HepG2 (cell line): Measurements from ENCODE around the gene NTM. TPM values are rescaled to one million over a fixed set of nuclear protein-coding genes. Genes with fewer than 3 reads are reported as not detected.

Experiments used
- ATAC-seq: fragments of 200-7000 bp; cut with Tn5 transposase; 3 replicates; pipeline ENCODE4 v1.9.1; 2020; ENCODE audit warnings: mild to moderate bottlenecking, moderate library complexity
- BruUV-seq: library from RNA; stranded (reverse); fragments of 400-500 nt; replicated peaks from 2 replicates; lab custom pipeline; 2021; lab: Mats Ljungman, UMichigan
- CTCF ChIA-PET: fragments of 300-600 bp; formaldehyde crosslinking; extraction: SDS; loops from one replicate; lab custom pipeline; 2021; ENCODE audit warnings: low total read pairs, inconsistent platforms, low intra/inter-chr PET ratio; lab: Yijun Ruan, JAX
- POLR2A ChIA-PET: fragments of 350-600 bp; sonication (Branson Sonifier 250); formaldehyde crosslinking; loops from one replicate; lab custom pipeline; 2020; ENCODE audit warnings: antibody characterized with exemption, inconsistent platforms; lab: Yijun Ruan, JAX
- DNase-seq: peaks from one replicate; pipeline ENCODE4 v3.0.0-alpha.2; 2015; ENCODE audit warnings: low spot score
- FAIRE-seq: peaks from 3 replicates; lab custom pipeline; 2011; peaks lifted over from hg19 to GRCh38; lab: Jason Lieb, UNC
- H2AFZ ChIP-seq: one replicate; pipeline ENCODE4 v1.6.1; 2011; ENCODE audit warnings: low read length, inconsistent platforms
- H3K27ac ChIP-seq: fragments of 300-600 bp; 3 replicates; pipeline ENCODE4 v1.8.0; 2011; ENCODE audit warnings: mixed run types, mild to moderate bottlenecking, mixed read lengths, low read length, inconsistent platforms; ENCODE audit not compliant: insufficient read depth; ENCODE audit errors: extremely low read length
- H3K27me3 ChIP-seq, 2 experiments: fragments of 200-600 bp in 1 of 2; 2 replicates in 1 of 2; 3 replicates in 1 of 2; pipeline versions ENCODE4 v1.6.0 to v1.8.0; 2011; ENCODE audit warnings: low read length in 2 of 2, mild to moderate bottlenecking in 2 of 2, moderate library complexity in 2 of 2, inconsistent platforms in 1 of 2; ENCODE audit not compliant: insufficient read depth in 2 of 2, control insufficient read depth in 1 of 2
- H3K36me3 ChIP-seq, 2 experiments: fragments of 200-600 bp in 1 of 2; replicated peaks in 1 of 2; 2 replicates in 1 of 2; 3 replicates in 1 of 2; pipeline versions ENCODE4 v1.5.1 to v1.8.0; 2011; ENCODE audit warnings: low read length in 2 of 2, inconsistent platforms in 1 of 2; ENCODE audit not compliant: insufficient read depth in 2 of 2, control insufficient read depth in 1 of 2
- H3K4me1 ChIP-seq: 2 replicates; pipeline ENCODE4 v1.5.1; 2012; ENCODE audit warnings: low read length, inconsistent platforms; ENCODE audit not compliant: insufficient read depth
- H3K4me2 ChIP-seq: 2 replicates; pipeline ENCODE4 v1.6.0; 2011; ENCODE audit warnings: low read depth, low read length, inconsistent platforms
- H3K4me3 ChIP-seq, 3 experiments: fragments of 200-600 bp in 1 of 3; sonication (generic), shearing (Covaris generic) in 1 of 3; replicated peaks in 1 of 3; 2 replicates each; pipeline ENCODE4 v1.5.1; 2011 to 2016; ENCODE audit warnings: low read length in 3 of 3, inconsistent platforms in 2 of 3, low read depth in 2 of 3, mild to moderate bottlenecking in 2 of 3, control low read depth in 1 of 3, mixed read lengths in 1 of 3; ENCODE audit not compliant: insufficient read depth in 1 of 3
- H3K79me2 ChIP-seq: one replicate; pipeline ENCODE4 v1.6.1; 2011; ENCODE audit warnings: low read length, inconsistent platforms; ENCODE audit not compliant: insufficient read depth
- H3K9ac ChIP-seq: 2 replicates; pipeline ENCODE4 v1.6.0; 2011; ENCODE audit warnings: mild to moderate bottlenecking, low read depth, low read length, inconsistent platforms; ENCODE audit not compliant: insufficient read depth
- H3K9me3 ChIP-seq: 2 replicates; pipeline ENCODE4 v1.5.1; 2012; ENCODE audit warnings: mild to moderate bottlenecking, low read length
- H4K20me1 ChIP-seq: 2 replicates; pipeline ENCODE4 v1.6.0; 2011; ENCODE audit warnings: inconsistent platforms, mild to moderate bottlenecking, low read length, moderate library complexity; ENCODE audit not compliant: insufficient read depth
- BRCA1 ChIP-seq: sonication (generic); formaldehyde crosslinking; IDR thresholded peaks from 2 replicates; pipeline ENCODE4 v1.4.0; 2020; ENCODE audit warnings: missing genetic modification reagents
- CAMTA2 ChIP-seq: sonication (generic); formaldehyde crosslinking; IDR thresholded peaks from 2 replicates; pipeline ENCODE4 v1.4.0; 2020; ENCODE audit warnings: mild to moderate bottlenecking, missing genetic modification reagents, borderline replicate concordance
- CHCHD3 ChIP-seq: sonication (generic); formaldehyde crosslinking; IDR thresholded peaks from 2 replicates; pipeline ENCODE4 v1.8.0; 2022; ENCODE audit warnings: mild to moderate bottlenecking, missing genetic modification reagents, moderate library complexity
- FLYWCH1 ChIP-seq: sonication (generic); formaldehyde crosslinking; IDR thresholded peaks from 2 replicates; pipeline ENCODE4 v1.8.1; 2023; ENCODE audit warnings: mild to moderate bottlenecking, missing genetic modification reagents
- GMEB1 ChIP-seq: sonication (generic); formaldehyde crosslinking; IDR thresholded peaks from 2 replicates; pipeline ENCODE4 v1.5.1; 2020; ENCODE audit warnings: missing genetic modification reagents, mild to moderate bottlenecking, borderline replicate concordance
- KAT2B ChIP-seq: fragments of 150-350 bp; IDR thresholded peaks from 2 replicates; pipeline ENCODE4 v1.6.1; 2014; ENCODE audit warnings: low read depth, low read length, borderline replicate concordance
- LBX2 ChIP-seq: sonication (generic); formaldehyde crosslinking; IDR thresholded peaks from 2 replicates; pipeline ENCODE4 v1.5.0; 2020; ENCODE audit warnings: missing genetic modification reagents, mild to moderate bottlenecking, borderline replicate concordance
- PLSCR1 ChIP-seq: sonication (generic); formaldehyde crosslinking; IDR thresholded peaks from 2 replicates; pipeline ENCODE4 v1.5.0; 2020; ENCODE audit warnings: missing genetic modification reagents, mild to moderate bottlenecking, borderline replicate concordance
- SNRNP70 ChIP-seq: fragments of 200-400 bp; formaldehyde crosslinking; IDR thresholded peaks from 2 replicates; pipeline ENCODE4 v1.6.1; 2017; ENCODE audit warnings: mild to moderate bottlenecking, low read depth, low read length, moderate library complexity
- SOX5 ChIP-seq: IDR thresholded peaks from 2 replicates; pipeline ENCODE4 v1.6.1; 2016; ENCODE audit warnings: borderline replicate concordance
- ZMYM3 ChIP-seq: sonication (generic); formaldehyde crosslinking; IDR thresholded peaks from 2 replicates; pipeline ENCODE4 v1.5.1; 2020; ENCODE audit warnings: mild to moderate bottlenecking, missing genetic modification reagents
- ZNF10 ChIP-seq: sonication (generic); formaldehyde crosslinking; IDR thresholded peaks from 2 replicates; pipeline ENCODE4 v1.4.0; 2020; ENCODE audit warnings: mild to moderate bottlenecking, low read depth, missing genetic modification reagents, borderline replicate concordance
- ZNF446 ChIP-seq: sonication (generic); formaldehyde crosslinking; IDR thresholded peaks from 2 replicates; pipeline ENCODE4 v1.5.0; 2020; ENCODE audit warnings: mild to moderate bottlenecking, missing genetic modification reagents
- ZNF468 ChIP-seq: sonication (generic); formaldehyde crosslinking; IDR thresholded peaks from 2 replicates; pipeline ENCODE4 v1.8.0; 2022; ENCODE audit warnings: mild to moderate bottlenecking, moderate library complexity, missing genetic modification reagents
- ZNF564 ChIP-seq: sonication (generic); formaldehyde crosslinking; IDR thresholded peaks from 2 replicates; pipeline ENCODE4 v1.8.1; 2023; ENCODE audit warnings: mild to moderate bottlenecking, missing genetic modification reagents
- ZNF792 ChIP-seq: IDR thresholded peaks from 2 replicates; pipeline ENCODE4 v1.6.1; 2016
- ZSCAN20 ChIP-seq: sonication (generic); formaldehyde crosslinking; IDR thresholded peaks from 2 replicates; pipeline ENCODE4 v1.4.0; 2020; ENCODE audit warnings: missing genetic modification reagents, mild to moderate bottlenecking, borderline replicate concordance
- WGBS: methylation state at CpG from one replicate; pipeline ENCODE4 v1.1.6; 2017; ENCODE audit warnings: low lambda C conversion rate; 5-methylcytosine and 5-hydroxymethylcytosine counted together
- in situ Hi-C: cut with HindIII; loops from 2 replicates; pipeline ENCODE4 v1.10.0; 2017; ENCODE audit warnings: low pct_unique_long_range_greater_than_20kb; ENCODE audit not compliant: extremely low pct_ligation_motif_present
- intact Hi-C: fragments of 100-400 bp; cut with micrococcal nuclease; formaldehyde crosslinking; loops from one replicate; pipeline ENCODE4 v1.10.0; 2022; ENCODE audit not compliant: unreplicated experiment
- polyA plus RNA-seq, 8 experiments: library from polyadenylated mRNA; depleted of rRNA in 3 of 8; stranded (reverse) in 7 of 8; unstranded in 1 of 8; fragments of >200 nt; fragmentation: Illumina TruSeq in 4 of 8; extraction: Trizol in 4 of 8; gene quantifications; 2 replicates each; pipeline versions ENCODE4 v1.2.1 to v1.2.3, GENCODE V29; 2011 to 2016; ENCODE audit warnings: low read depth in 4 of 8, missing spikeins in 1 of 8, mixed read lengths in 1 of 8; ENCODE audit not compliant: insufficient read depth in 1 of 8
- total RNA-seq, 5 experiments: library from RNA; depleted of rRNA; stranded (reverse); fragments of >200 nt; fragmentation: Illumina TruSeq; extraction: Trizol; gene quantifications; 2 replicates each; pipeline ENCODE4 v1.2.3, GENCODE V29; 2016; ENCODE audit warnings: low read depth in 1 of 5

Gene NTM
- total and polyA plus RNA-seq, 2 of the 13 experiments (the other 11 are each of a cell fraction or from before 2014, with no cell fraction given) = not detected

GRCh38 chr11:132046288-132046865 is 676.0 kb downstream of the NTM start:
- no peaks in the 10 kb centered on the region for H4K20me1 ChIP-seq
- ATAC-seq = no peak
- no peaks in the 10 kb centered on the region for H3K79me2 ChIP-seq
- no peak overlapping the region for H3K4me2 ChIP-seq
- ChIA-PET CTCF (no interaction called here), POLR2A (no interaction called here)
- H3K36me3 ChIP-seq = no peaks in the 10 kb centered on the region
- WGBS = 10% methylated on average over 2 of the region's 2 CpGs
- in situ Hi-C loops = loop anchor here (25.0 kb wide), 1 partner anchor 309 kb away; no protein-coding TSS in a partner anchor
- no peak for FAIRE-seq
- intact Hi-C loops = no loop called here
- no peak for TF ChIP-seq GMEB1 (CRISPR knock-in tag)
- TF ChIP-seq ZNF446 (CRISPR knock-in tag) = no peak
- TF ChIP-seq CAMTA2 (CRISPR knock-in tag) = no peak
- TF ChIP-seq PLSCR1 (CRISPR knock-in tag) = no peak
- H3K9ac ChIP-seq = no peak overlapping the region
- no peak overlapping the region for H3K27ac ChIP-seq
- BruUV-seq = no TSS peak
- no peaks in the 10 kb centered on the region for H3K27me3 ChIP-seq
- no peaks in the 10 kb centered on the region for H3K4me1 ChIP-seq
- no peak overlapping the region for H3K4me3 ChIP-seq
- H2AFZ ChIP-seq = no peak overlapping the region
- peaks cover 4% of the 10 kb centered on the region; the same call in 1 of the 2 replicates for H3K9me3 ChIP-seq
- no peak for DNase-seq

- H3K4me1 ChIP-seq = no peaks in the 10 kb centered on the region
- ATAC-seq (no peak), DNase-seq (no peak), FAIRE-seq (no peak)
- intact Hi-C loops (no loop called here), in situ Hi-C loops (loop anchor here (25.0 kb wide), 1 partner anchor 310 kb away; no protein-coding TSS in a partner anchor)
- H3K4me2 ChIP-seq = no peak overlapping the region
- H3K4me3 ChIP-seq = no peak overlapping the region
- H3K27me3 ChIP-seq = no peaks in the 10 kb centered on the region
- H3K9ac ChIP-seq = no peak overlapping the region
- no peak overlapping the region for H3K27ac ChIP-seq
- no peaks in the 10 kb centered on the region for H3K79me2 ChIP-seq
- POLR2A ChIA-PET = no interaction called here
- H2AFZ ChIP-seq = no peak overlapping the region
- no peaks in the 10 kb centered on the region for H3K36me3 ChIP-seq
- BruUV-seq = no TSS peak
- no peaks in the 10 kb centered on the region for H4K20me1 ChIP-seq
- H3K9me3 ChIP-seq = peaks cover 4% of the 10 kb centered on the region; the same call in 1 of the 2 replicates
- CTCF ChIA-PET = no interaction called here
- TF ChIP-seq CHCHD3 (CRISPR knock-in tag) = no peak
- TF ChIP-seq ZMYM3 (CRISPR knock-in tag) = no peak
- TF ChIP-seq ZNF792 (CRISPR knock-in tag) = no peak
- TF ChIP-seq ZNF468 = no peak
- TF ChIP-seq ZSCAN20 (CRISPR knock-in tag) = no peak
- no peak for TF ChIP-seq ZNF10 (CRISPR knock-in tag)
- TF ChIP-seq ZNF564 (CRISPR knock-in tag) = no peak
- TF ChIP-seq KAT2B = no peak
- TF ChIP-seq SNRNP70 = no peak
- no peak for TF ChIP-seq LBX2 (CRISPR knock-in tag)
- TF ChIP-seq SOX5 (CRISPR knock-in tag) = no peak
- no peak for TF ChIP-seq FLYWCH1 (CRISPR knock-in tag)
- TF ChIP-seq BRCA1 = no peak
Measured at GRCh38 chr11:132047167-132047566, 676.8 kb downstream of the NTM start.
